Activated CD4-positive, CD25-positive, alpha-beta regulatory T cell treated with anti-CD3 and anti-CD28 coated beads, Interleukin-2, amount 50 U/mL, for 16 hours (primary cell): ENCODE measurements around the gene LHFPL6.
A peak's percentile ranks its signal among the peaks of the same experiment; 100 is the strongest.

Experiments used
- DNase-seq: peaks from one replicate; pipeline ENCODE4 v3.0.0-alpha.2; 2020; ENCODE audit warnings: low read depth, low spot score

LHFPL6 gene

GRCh38 chr13:39602614-39603366 lies at the start of gene LHFPL6:
LHFPL6 (minus strand) TSS chr13:39603193.
- DNase-seq = peak; percentile 10

DNA sequence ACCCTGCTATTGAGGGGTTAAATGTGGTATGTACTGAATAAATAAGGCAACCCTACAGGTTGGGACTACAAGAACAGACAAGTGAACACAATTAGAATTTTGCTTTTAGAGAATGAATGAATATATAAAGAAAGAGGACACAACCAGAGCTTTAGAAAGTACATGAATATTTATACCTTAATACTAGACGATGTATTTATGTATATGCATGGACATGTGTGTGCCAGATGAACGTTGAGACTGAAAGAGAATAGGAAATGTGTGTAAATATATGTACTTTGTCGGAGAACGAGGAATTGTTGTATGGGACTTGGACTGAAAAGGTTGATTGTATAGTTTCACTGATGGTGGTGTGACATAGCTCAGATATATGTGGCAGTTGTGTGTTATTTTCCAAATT lies 43.1 kb upstream of the LHFPL6 start:
- DNase-seq = no peak

GRCh38 chr13:39641645-39642044 lies 38.7 kb upstream of the LHFPL6 start:
- DNase-seq = no peak

GRCh38 chr13:39637890-39638289 lies 34.9 kb upstream of the LHFPL6 start:
- no peak for DNase-seq

DNA sequence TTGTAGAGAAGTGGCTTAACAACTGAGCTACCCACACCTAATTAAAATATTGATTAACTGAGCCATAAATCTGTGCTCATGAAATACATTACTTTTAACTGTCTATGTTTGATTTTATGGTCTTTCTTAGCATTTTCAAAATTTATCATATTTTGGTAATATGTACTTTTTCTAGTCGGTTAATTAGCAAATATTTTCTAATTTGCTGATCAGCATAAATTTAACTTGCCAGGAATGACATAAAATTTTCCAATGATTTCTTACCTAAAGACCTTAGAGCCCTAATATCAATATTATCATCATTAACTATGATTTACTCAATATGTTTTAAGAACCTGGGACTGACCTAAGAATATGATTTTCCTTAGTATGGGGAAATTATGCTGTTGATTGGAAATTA lies 32.6 kb upstream of the LHFPL6 start:
- no peak for DNase-seq

GRCh38 chr13:39632994-39633393 lies 30.0 kb upstream of the LHFPL6 start:
- no peak for DNase-seq

- DNase-seq = no peak
Measured at GRCh38 chr13:39631307-39631706, 28.3 kb upstream of the LHFPL6 start.

DNA sequence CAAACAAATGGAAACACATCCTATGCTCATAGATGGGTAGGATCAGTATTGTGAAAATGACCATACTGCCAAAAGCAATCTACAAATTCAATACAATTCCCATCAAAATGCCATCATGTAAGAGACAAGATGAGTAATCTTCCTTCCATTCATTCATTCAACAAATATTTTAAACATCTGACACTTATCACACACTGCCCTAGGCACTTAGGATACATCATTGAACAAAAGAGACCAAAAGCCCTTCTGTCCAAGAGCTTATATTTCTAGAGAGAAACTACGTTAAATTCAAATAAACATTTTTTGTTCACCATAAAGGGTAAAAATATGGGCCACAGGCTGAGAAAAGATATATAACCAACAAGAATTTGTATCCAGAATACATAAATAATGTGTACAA lies 20.5 kb upstream of the LHFPL6 start:
- DNase-seq = no peak

DNA sequence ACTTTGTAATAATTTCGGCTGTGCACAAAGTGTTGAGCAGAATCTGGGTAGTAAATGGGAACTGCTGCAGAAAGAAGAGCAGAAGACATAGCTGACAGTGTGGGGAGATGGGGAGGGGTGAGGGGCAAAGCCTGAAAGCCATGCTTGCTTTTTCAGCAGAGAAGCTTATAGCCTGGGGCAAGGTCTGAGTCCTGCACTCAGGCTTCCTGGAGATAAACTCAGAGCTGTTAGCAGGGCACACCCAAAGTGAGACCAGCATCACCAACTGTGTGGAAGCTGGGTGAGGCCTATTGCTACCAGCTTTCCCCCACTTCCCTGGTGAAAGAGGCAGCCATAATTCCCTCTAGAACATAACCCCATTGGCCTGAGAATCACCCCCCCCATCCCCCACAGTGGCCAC lies 15.6 kb upstream of the LHFPL6 start:
- DNase-seq = no peak

GRCh38 chr13:39616087-39616694 lies 13.2 kb upstream of the LHFPL6 start:
- no peak for DNase-seq

- DNase-seq = peak; percentile 42
Measured at GRCh38 chr13:39612023-39612637, 9.1 kb upstream of the LHFPL6 start.

DNA sequence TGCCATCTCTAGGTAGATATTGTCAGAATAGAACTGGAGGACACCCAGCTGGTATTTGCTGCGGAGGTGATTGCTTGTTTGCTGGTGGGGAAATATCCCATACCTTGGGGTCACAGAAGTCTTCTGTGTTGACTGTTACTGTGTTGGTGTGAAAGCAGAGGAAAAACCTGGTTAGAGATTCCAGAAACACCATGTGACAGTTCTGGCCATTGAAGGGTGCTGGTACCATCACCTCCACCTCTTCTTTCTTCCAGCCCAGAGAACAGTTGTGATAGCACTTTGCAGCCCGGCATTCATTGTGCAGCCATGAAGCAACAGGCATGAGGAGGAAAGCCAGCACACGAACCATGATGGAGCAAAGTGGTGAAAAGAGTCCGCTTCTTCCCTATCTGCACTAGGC lies 4.9 kb upstream of the LHFPL6 start:
- DNase-seq = no peak

DNA sequence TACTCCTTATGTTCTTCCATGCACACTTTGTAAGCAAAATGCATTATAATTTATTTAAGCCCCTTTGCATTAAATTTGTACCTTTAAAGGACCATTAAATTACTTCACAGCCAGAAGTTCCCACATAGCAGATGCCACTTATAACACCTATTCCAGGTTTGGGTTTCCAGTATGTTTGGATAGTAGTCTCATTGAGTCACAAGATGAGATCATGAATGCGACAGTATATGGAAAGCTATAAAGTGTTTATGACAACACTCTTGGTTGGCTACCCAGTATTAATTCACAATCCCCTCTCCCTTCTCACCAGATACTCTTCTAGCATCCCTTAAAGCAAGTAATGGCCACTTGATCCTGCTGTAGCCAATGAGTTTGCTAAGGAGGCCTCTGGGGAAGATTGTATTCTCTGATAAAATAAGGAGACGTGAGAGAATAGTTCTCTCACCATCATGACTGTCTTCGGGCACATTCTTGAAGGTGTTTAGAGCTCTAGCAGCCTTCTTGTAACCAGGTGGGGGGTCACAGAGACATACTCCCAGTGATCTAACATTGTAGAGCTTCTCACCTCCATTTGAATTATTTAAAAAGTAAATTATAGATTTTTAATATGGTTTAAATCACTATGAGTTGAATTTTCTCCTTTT lies 2.8 kb upstream of the LHFPL6 start:
- DNase-seq = no peak

DNA sequence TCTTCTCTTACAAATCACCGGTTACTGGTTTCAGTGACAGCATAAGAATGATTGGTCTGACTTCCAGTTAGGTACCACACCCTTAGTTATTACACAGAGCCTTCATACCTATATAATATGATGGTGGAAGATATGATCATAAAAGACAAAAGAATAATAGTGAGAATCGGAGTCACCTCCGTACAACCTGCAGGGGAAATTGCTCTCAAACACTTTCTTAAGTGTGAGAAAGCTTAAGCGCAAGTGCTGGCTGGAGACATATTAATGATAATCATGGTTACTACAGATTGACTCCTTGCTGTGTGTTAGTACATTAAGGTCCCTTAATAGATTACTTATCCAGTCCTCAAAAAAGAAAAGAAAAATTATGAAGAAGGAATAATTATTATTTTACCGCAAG lies 1.8 kb upstream of the LHFPL6 start:
- DNase-seq = no peak

- DNase-seq = no peak
Measured at GRCh38 chr13:39603424-39603947, 493 bp upstream of the LHFPL6 start.

DNA sequence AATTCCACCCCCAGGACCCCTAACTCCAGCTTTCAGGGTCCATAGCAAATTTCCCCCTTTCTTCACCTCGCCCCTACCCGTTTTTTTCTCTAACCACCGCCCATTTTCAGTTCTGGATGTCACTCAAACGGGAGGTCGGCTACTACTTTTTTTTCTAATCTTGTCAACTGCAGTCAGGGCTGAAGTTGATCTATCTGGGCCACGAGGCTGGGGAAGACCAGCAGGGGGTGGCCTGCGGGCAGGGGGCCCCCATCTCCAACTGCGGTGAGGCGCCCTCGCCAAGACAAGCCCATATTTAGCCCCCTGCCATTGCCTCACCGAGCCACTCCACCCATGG lies 748 bp downstream of the LHFPL6 start:
- DNase-seq = no peak

- no peak for DNase-seq
Measured at GRCh38 chr13:39601636-39602035, 1.4 kb downstream of the LHFPL6 start.

GRCh38 chr13:39600766-39601165 lies 2.2 kb downstream of the LHFPL6 start:
- DNase-seq = no peak

GRCh38 chr13:39599842-39600241 lies 3.2 kb downstream of the LHFPL6 start:
- no peak for DNase-seq

DNA sequence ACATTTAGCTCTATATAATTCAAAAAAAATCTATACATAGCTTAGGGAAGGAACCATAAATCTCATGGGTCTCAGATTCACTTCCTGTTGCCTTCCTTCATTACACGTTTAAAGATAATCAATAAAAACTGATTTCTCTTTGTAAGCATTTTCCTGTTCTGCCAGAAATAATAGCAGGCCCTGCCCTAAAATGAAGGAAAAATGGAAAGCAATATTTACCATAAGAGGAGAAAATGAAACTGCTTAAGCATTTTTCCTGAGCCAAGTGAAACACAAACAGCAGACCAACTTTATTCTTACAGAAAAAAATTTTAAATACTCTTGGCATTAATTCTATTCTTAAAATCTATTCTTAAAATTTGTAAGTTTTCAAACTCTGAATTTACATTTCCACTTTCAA lies 4.0 kb downstream of the LHFPL6 start:
- DNase-seq = no peak

DNA sequence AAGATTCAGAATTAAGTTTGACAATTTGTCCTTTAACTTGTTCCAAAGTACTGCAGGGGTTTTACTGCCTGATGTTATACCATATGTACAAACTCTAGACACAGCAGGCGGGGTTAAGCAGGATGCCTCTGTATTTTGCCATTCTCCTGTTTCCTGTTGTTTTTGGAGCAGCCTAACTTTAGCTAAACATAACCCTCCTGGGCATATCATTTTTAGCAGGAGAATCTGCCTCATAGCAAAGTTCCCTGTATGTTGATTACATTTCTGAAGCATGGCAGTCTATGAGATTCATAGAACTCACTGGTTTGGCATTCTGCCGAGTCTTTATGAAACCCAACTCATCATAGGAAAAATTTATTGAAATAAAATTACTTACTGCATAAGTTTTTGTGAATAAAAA lies 5.2 kb downstream of the LHFPL6 start:
- no peak for DNase-seq

- no peak for DNase-seq
Measured at GRCh38 chr13:39596685-39597084, 6.3 kb downstream of the LHFPL6 start.

GRCh38 chr13:39596176-39596575 lies 6.8 kb downstream of the LHFPL6 start:
- no peak for DNase-seq
